ENCODE results near the gene TCF7L2.

The TCF7L2 gene

GRCh38 chr10:112951359-112952281, 1.6 kb downstream of the TCF7L2 start:
- no peak for DNase-seq (ENCODE audit: low spot score)
- ChIA-PET POLR2A (ENCODE audit: low non-redundant PET) (no interaction called here), CTCF (no interaction called here)
- no peak for TF ChIP-seq CTCF (conservative IDR thresholded peaks at IDR 0.05; ENCODE audit: low read depth)
- H3K27ac ChIP-seq: peak overlapping the region; percentile 97

GRCh38 chr10:112952282-112953173, 2.5 kb downstream of the TCF7L2 start:
- TF ChIP-seq CTCF (conservative IDR thresholded peaks at IDR 0.05; ENCODE audit: low read depth): no peak
- peak overlapping the region; percentile 97 for H3K27ac ChIP-seq
- DNase-seq (ENCODE audit: low spot score): no peak
- ChIA-PET POLR2A (ENCODE audit: low non-redundant PET) (no interaction called here), CTCF (interaction anchor here (0.6 kb wide), 1 partner anchor 14 kb away, joined by 3 read pairs; no protein-coding TSS in a partner anchor)

- no peak for DNase-seq (ENCODE audit: low spot score)
- POLR2A ChIA-PET (ENCODE audit: low non-redundant PET): no interaction called here
- no peak for TF ChIP-seq CTCF (conservative IDR thresholded peaks at IDR 0.05; ENCODE audit: low read depth)
- CTCF ChIA-PET: interaction anchor here (0.5 to 0.6 kb wide), 3 partner anchors 14 to 123 kb away, joined by 3 read pairs; no protein-coding TSS in a partner anchor
- H3K27ac ChIP-seq: peak overlapping the region; percentile 97
Measured at GRCh38 chr10:112953174-112954159, 3.4 kb downstream of the TCF7L2 start.

- DNase-seq (ENCODE audit: low spot score): no peak
- ChIA-PET POLR2A (ENCODE audit: low non-redundant PET) (no interaction called here), CTCF (interaction anchor here (0.7 to 1.0 kb wide), 2 partner anchors 171 to 464 kb away, joined by 3 to 10 read pairs; no protein-coding TSS in a partner anchor)
- H3K27ac ChIP-seq: no peak overlapping the region
- no peak for TF ChIP-seq CTCF (conservative IDR thresholded peaks at IDR 0.05; ENCODE audit: low read depth)
Measured at GRCh38 chr10:112954974-112955581, 5.0 kb downstream of the TCF7L2 start.

- ChIA-PET POLR2A (ENCODE audit: low non-redundant PET) (no interaction called here), CTCF (interaction anchor here (0.7 to 1.0 kb wide), 2 partner anchors 170 to 465 kb away, joined by 3 to 10 read pairs; no protein-coding TSS in a partner anchor)
- no peak for TF ChIP-seq CTCF (conservative IDR thresholded peaks at IDR 0.05; ENCODE audit: low read depth)
- H3K27ac ChIP-seq: peak overlapping the region; percentile 18
- no peak for DNase-seq (ENCODE audit: low spot score)
Measured at GRCh38 chr10:112955582-112956421, 5.8 kb downstream of the TCF7L2 start.

Measured in RWPE1 (cell line).